GM21737 (cell line): ENCODE results near the gene OR56A3.

Experiments
- ATAC-seq: cut with Tn5 transposase; IDR thresholded peaks from one replicate; pipeline ENCODE4 v1.9.1; 2021; ENCODE audit warnings: mild to moderate bottlenecking, moderate library complexity; ENCODE audit not compliant: unreplicated experiment

OR56A3 gene

GRCh38 chr11:5968394-5968793 lies 26.3 kb downstream of the OR56A3 start, which contains the start of gene OR56A5:
TSS of gene OR56A5 (minus strand) at chr11:5968494. CDS start at chr11:5968494, 0 bp downstream.
- no peak for ATAC-seq

- no peak for ATAC-seq
Observed at GRCh38 chr11:5973530-5973929, 31.5 kb downstream of the OR56A3 start.

- ATAC-seq, result no peak
Observed at GRCh38 chr11:5983443-5983842, 41.4 kb downstream of the OR56A3 start.

DNA sequence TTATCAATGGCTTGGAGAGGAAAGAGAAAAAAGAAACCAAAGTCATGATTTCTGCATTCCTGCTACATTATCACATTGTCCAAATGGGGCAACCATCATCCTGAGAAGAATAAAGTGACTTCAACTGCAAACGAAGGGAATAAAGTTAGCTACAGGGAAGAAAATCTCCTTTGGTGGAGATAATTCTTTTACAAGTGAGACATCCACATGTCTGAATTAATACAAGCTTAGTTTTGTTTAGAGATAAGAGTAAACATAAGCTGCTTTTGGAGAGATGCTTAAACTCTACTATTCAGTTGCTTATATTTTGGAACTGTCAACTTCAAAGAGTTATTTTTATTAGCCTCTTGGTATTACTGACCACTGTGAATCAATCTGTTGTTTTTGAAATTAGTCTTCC lies 44.8 kb downstream of the OR56A3 start, which contains the start of gene OR52L1:
Gene OR52L1, minus strand, starts transcription at position 101 of the 400 bp plus-strand sequence. Its CDS starts 55 bp downstream, at position 46.
- no peak for ATAC-seq

GRCh38 chr11:5989203-5989602 lies 47.2 kb downstream of the OR56A3 start:
- no peak for ATAC-seq

DNA sequence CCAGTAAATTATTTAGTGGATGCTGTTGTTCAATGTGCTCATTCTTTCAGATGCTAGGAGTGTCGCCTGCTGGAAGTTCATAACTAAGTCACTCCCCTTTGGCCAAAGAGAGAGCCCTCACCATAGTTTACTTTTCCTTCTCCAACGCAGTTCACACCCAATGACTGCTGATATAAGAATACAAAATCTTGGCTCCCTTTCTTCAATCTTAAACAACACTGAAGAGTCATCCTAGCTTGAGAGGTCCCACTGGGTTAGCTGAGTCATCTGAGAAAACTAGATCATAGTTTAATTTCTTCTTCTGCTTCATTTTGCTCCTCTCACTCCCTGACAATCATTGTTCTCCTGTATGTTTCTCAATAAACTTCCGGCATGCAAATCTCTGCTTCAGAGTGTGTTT lies 50.1 kb downstream of the OR56A3 start:
- no peak for ATAC-seq

- no peak for ATAC-seq
Observed at GRCh38 chr11:5992604-5993251, 50.7 kb downstream of the OR56A3 start.

GRCh38 chr11:5994791-5995190 lies 52.7 kb downstream of the OR56A3 start:
- no peak for ATAC-seq
